MM.1S (cell line): ENCODE data around the gene ZNF710.

Experiments
- EZH2 ChIP-seq: fragments of 300-600 bp; sonication (generic); optimal IDR thresholded peaks from 2 replicates; pipeline ENCODE3; 2017; ENCODE audit warnings: low read depth, mild to moderate bottlenecking, antibody characterized with exemption, low read length, mixed read lengths
- EZH2phosphoT487 ChIP-seq: fragments of 300-600 bp; sonication (generic); IDR thresholded peaks from 2 replicates; pipeline ENCODE4 v1.6.1; 2018; ENCODE audit warnings: antibody characterized with exemption, low read length
- TF ChIP-seq, protein P1 (sequence below): fragments of 300-600 bp; sonication (generic); IDR thresholded peaks from 2 replicates; pipeline ENCODE4 v1.5.1; 2016; ENCODE audit warnings: antibody characterized with exemption, low read length, mixed read lengths

- TF ChIP-seq, protein P1, sequence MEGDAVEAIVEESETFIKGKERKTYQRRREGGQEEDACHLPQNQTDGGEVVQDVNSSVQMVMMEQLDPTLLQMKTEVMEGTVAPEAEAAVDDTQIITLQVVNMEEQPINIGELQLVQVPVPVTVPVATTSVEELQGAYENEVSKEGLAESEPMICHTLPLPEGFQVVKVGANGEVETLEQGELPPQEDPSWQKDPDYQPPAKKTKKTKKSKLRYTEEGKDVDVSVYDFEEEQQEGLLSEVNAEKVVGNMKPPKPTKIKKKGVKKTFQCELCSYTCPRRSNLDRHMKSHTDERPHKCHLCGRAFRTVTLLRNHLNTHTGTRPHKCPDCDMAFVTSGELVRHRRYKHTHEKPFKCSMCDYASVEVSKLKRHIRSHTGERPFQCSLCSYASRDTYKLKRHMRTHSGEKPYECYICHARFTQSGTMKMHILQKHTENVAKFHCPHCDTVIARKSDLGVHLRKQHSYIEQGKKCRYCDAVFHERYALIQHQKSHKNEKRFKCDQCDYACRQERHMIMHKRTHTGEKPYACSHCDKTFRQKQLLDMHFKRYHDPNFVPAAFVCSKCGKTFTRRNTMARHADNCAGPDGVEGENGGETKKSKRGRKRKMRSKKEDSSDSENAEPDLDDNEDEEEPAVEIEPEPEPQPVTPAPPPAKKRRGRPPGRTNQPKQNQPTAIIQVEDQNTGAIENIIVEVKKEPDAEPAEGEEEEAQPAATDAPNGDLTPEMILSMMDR: no peak
- TF ChIP-seq EZH2: no peak
- TF ChIP-seq EZH2phosphoT487: no peak
Measured at GRCh38 chr15:90101130-90101968, 100.2 kb downstream of the ZNF710 start.
